ENCODE measurements around the gene OSTF1. TPM values are rescaled to one million over a fixed set of nuclear protein-coding genes. Genes with fewer than 3 reads are reported as not detected.

Gene OSTF1, protein sequence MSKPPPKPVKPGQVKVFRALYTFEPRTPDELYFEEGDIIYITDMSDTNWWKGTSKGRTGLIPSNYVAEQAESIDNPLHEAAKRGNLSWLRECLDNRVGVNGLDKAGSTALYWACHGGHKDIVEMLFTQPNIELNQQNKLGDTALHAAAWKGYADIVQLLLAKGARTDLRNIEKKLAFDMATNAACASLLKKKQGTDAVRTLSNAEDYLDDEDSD
- total RNA-seq: 119 and 128 TPM in 2 replicates

DNA sequence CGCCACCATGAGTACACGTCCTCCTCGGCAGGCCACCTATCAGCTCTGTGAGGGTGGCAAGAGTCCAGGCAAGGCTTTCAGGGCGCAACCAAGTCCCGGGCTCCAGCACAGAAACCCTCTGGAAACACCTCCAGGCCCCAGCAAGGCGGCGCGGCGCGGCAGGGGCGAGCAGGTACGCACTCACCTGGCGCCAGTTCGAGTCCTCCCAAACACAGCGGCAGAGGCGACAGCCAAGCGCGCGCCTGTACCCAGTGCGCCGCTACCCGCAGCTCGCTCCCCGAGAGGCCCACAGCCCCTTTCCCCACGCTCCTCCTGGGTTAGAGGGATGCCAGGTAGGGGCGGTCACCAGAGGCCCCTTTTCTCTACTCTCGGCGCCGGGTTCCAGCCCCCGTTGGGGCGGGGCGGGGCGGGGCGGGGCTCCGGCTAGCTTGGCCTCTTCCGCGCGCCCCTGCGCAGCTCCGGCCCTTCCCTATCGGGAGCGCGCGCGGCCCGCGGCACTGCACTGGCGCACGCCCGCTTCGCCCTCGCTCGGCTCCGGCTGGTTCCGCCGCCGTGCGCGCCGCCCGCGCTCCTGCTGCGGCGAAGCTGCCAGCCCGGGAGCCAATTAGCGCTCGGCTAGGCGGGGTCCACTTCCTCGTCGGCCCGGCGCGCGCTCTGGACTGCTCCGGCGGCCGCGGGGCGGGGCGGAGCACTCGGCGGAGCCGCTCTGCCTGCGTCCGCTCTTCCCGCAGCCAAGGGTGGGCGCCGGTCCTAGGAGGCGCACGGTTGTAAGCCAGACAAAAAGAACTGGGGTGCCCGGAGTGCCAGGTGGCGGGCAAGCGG, at the start of gene OSTF1, which contains the start of gene NMRK1:
Gene OSTF1, plus strand, starts transcription at position 691 of the 822 bp plus-strand sequence. CDS start 179 bp downstream, outside the sequence.
Gene NMRK1, minus strand, starts transcription at position 332 of the 822 bp plus-strand sequence. CDS start 5,040 bp downstream, outside the sequence.

Other genes with a start within 250 kb of the OSTF1 start
- 0.27 and 0.49 TPM in 2 replicates for gene TRPM6, start 200.6 kb upstream of the OSTF1 start, total RNA-seq
- gene C9orf40, start 135.6 kb upstream of the OSTF1 start, total RNA-seq: 9.5 and 10.4 TPM in 2 replicates
- 20.3 and 22.1 TPM in 2 replicates for gene CARNMT1, start 60.2 kb upstream of the OSTF1 start, total RNA-seq
- 25.5 and 30.6 TPM in 2 replicates for gene NMRK1, start 359 bp upstream of the OSTF1 start, total RNA-seq